Measurements from ENCODE around the gene ANK3.

- TF ChIP-seq CTCF (IDR thresholded peaks at IDR 0.05; ENCODE audit: poor library complexity) (no peak), EZH2 (IDR thresholded peaks at IDR 0.05; ENCODE audit: borderline replicate concordance) (no peak), EZH2phosphoT487 (IDR thresholded peaks at IDR 0.05; ENCODE audit: low read depth, severe bottlenecking, unreplicated experiment) (no peak)
Observed at GRCh38 chr10:60260321-60260720, 129.4 kb downstream of the ANK3 start.
